Measurements from ENCODE around the gene NDUFS6.
"Not testable (repeated sequence)": the region's sequence is repeated elsewhere in the genome, so short reads cannot be mapped to it uniquely, and the experiment has no call there.

NDUFS6 gene

DNA sequence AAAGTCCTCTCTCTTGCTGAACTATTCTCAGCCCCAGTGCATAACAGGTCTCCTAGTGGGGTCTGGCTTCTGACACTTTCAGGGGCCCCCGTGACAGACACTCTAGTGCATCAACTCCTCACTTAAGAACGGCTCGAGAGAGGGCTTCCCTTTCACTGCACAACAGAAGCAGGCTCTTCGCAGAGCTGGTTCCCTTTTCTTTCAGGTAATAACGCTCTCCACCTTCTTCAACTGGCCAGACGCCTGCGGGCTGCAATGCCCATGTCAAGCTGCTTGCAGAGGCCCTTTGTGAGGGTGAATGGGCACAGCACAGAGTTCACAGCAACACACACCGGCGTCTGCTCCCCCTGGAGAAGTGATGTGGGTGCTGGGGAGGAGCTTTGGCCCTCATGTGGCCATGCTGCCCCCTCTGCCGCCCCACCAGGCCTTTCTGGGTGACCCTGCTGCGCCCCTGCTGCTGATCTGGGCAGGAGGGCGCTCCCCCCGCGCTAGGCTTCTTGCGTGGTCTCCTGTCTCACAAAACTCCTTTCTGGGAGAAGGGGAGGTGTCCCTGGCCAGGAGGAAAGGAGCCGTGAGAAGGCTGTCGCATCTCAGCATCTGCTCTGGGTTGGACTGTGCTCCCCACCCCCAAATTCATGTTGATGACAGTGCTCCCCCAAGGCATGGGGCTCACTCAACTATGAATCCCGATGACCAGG is 4.0 kb upstream of the NDUFS6 start:
- CTCF ChIA-PET: interaction anchor here (1.4 to 2.0 kb wide), 2 partner anchors 24 to 33 kb away, joined by 4 to 6 read pairs; no protein-coding TSS in a partner anchor
- DNase-seq (ENCODE audit: low read depth, low spot score): no peak
- H3K4me3 ChIP-seq (ENCODE audit: low read depth, low read length): no peak overlapping the region
- TF ChIP-seq, protein P1, sequence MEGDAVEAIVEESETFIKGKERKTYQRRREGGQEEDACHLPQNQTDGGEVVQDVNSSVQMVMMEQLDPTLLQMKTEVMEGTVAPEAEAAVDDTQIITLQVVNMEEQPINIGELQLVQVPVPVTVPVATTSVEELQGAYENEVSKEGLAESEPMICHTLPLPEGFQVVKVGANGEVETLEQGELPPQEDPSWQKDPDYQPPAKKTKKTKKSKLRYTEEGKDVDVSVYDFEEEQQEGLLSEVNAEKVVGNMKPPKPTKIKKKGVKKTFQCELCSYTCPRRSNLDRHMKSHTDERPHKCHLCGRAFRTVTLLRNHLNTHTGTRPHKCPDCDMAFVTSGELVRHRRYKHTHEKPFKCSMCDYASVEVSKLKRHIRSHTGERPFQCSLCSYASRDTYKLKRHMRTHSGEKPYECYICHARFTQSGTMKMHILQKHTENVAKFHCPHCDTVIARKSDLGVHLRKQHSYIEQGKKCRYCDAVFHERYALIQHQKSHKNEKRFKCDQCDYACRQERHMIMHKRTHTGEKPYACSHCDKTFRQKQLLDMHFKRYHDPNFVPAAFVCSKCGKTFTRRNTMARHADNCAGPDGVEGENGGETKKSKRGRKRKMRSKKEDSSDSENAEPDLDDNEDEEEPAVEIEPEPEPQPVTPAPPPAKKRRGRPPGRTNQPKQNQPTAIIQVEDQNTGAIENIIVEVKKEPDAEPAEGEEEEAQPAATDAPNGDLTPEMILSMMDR (IDR thresholded peaks at IDR 0.05; ENCODE audit: insufficient read depth, low read length, missing control alignments): no peak
- POLR2A ChIA-PET: no interaction called here

DNA sequence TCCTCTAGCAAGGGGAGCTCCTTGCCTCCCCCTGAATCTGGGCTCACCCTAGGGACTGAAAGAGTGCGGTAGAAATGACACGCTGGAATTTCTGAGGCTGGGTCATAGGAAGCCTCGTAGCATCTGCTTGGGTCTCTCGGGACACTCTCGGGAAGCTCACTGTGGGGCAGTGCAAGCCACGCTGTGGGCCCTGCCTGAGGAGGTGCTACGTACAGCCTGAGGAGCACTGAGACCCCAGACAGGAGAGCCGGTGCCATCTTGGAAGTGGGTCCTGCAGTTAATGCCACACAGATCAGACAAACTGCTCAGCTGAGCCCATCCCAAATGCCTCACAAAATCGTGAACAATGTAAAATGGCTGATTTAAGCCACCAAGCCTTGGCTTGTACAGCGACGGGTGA is 3.4 kb upstream of the NDUFS6 start:
- no peak overlapping the region for H3K4me3 ChIP-seq (ENCODE audit: low read depth, low read length)
- TF ChIP-seq, protein P1 (IDR thresholded peaks at IDR 0.05; ENCODE audit: insufficient read depth, low read length, missing control alignments): no peak
- DNase-seq (ENCODE audit: low read depth, low spot score): no peak
- ChIA-PET CTCF (interaction anchor here (1.4 to 2.0 kb wide), 2 partner anchors 25 to 34 kb away, joined by 4 to 6 read pairs; no protein-coding TSS in a partner anchor), POLR2A (no interaction called here)

DNA sequence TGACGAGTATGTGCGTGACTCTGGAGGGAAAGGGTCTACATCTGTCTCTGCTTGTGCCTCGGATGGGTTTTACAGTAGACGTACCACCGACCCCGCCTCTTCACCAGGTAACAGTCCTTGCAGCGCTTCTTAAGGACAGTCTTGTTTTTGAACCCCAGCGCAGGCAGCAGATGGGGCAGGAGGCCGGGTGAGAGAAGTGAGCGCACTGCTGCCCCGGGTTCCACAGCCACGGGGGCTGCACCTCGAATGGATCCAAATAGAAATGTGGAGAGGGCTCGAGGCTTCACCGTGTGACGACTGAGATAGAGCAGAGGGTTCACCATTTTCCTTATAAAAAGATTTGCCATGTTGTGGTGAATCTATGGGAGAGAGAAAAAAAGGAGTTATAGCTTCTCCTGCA is 2.6 kb upstream of the NDUFS6 start:
- CTCF ChIA-PET: interaction anchor here (2.0 to 2.1 kb wide), 2 partner anchors 26 to 35 kb away, joined by 6 to 7 read pairs; no protein-coding TSS in a partner anchor
- POLR2A ChIA-PET: interaction anchor here (0.8 to 1.0 kb wide), 2 partner anchors 8 to 951 kb away, joined by 4 read pairs; no protein-coding TSS in a partner anchor
- not testable (repeated sequence) for DNase-seq (ENCODE audit: low read depth, low spot score)
- H3K4me3 ChIP-seq (ENCODE audit: low read depth, low read length): peak overlapping the region; percentile 77

DNA sequence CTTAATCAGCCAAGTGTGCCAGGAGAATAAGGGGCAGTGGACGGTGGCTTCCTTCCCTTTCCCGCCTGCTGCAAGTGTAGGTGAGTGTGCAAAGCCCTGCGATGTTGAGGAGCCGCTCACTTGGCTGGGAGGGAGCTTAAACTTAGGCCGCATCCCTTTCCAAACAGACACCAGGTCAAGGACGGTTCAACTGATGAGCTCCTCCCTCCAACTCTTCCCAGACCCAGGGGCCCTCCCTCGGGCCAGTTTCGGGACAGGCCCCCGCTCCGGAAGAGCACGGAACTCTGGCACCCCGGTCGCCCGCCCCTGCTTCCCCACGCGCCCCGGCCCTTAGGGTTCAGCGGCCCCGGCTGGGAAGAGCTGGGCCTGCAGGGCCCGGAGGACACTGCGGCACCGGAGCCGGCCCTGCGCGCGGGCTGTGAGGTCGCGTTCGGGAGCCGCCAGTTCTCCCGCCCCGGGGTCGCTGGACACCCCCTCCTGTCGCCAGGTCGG is 2.1 kb upstream of the NDUFS6 start:
- POLR2A ChIA-PET: interaction anchor here (0.8 to 1.0 kb wide), 2 partner anchors 9 to 950 kb away, joined by 4 read pairs; no protein-coding TSS in a partner anchor

DNA sequence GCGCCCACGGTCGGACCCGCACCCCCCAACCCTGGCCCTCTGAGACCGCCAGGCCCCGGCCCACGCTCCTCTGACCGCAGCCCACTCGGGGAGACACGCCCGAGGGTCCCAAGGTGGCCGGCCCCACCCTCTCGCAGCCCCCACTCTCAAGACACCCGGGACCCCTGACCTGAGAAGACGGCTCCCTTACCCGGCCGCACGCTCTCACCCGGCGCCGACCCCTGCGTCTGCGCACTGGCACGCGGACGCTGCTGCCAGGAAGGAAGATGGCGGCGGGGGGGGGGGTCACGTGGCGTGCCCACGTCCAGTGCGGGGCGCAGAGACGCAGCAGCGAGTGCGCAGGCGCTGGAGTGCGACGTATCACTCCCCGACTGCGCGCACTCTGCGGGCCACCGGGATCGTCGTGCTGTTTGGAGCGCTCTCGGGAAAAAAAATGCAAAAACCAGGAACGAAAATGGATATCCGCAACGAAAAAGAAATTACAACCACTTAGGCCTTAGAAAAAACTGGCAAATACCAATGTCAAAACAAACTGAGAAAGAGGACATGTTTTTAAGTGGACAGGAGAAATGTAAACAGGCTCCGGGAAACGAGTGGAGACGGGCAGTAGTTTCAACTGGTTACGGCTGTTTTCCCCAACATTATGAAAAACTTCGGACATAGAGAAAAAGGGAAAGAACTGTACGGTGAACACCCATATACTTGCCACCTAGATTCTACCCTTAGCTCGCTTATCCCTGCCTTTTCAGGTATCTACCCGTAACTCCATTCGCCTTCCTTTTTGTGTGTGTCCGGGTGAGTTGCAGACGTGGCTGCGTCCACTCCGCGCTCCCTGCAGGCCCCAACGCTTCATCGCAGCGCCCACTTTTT is 1.4 kb upstream of the NDUFS6 start, which contains the start of gene MRPL36:
Gene MRPL36 (minus strand): TSS at position 236 of the 870 bp plus-strand sequence. CDS start 902 bp downstream, outside the sequence.
- no peak for DNase-seq (ENCODE audit: low read depth, low spot score)
- TF ChIP-seq, protein P1 (IDR thresholded peaks at IDR 0.05; ENCODE audit: insufficient read depth, low read length, missing control alignments): peak; percentile 10
- peak within 1 kb of the TSS; percentile 93 for H3K4me3 ChIP-seq (ENCODE audit: low read depth, low read length)
- ChIA-PET POLR2A (interaction anchor here (1.0 kb wide), 1 partner anchor 10 kb away, joined by 4 read pairs; no protein-coding TSS in a partner anchor), CTCF (interaction anchor here (1.0 to 2.1 kb wide), 5 partner anchors 10 to 36 kb away, joined by 3 to 7 read pairs (median 6); no protein-coding TSS in a partner anchor)

More for the DNA sequence above, 2.1 kb upstream of the NDUFS6 start:
- DNase-seq (ENCODE audit: low read depth, low spot score): no peak
- CTCF ChIA-PET: interaction anchor here (2.0 to 2.1 kb wide), 2 partner anchors 27 to 35 kb away, joined by 6 to 7 read pairs; no protein-coding TSS in a partner anchor
- TF ChIP-seq, protein P1 (IDR thresholded peaks at IDR 0.05; ENCODE audit: insufficient read depth, low read length, missing control alignments): no peak
- peak overlapping the region; percentile 77 for H3K4me3 ChIP-seq (ENCODE audit: low read depth, low read length)

DNA sequence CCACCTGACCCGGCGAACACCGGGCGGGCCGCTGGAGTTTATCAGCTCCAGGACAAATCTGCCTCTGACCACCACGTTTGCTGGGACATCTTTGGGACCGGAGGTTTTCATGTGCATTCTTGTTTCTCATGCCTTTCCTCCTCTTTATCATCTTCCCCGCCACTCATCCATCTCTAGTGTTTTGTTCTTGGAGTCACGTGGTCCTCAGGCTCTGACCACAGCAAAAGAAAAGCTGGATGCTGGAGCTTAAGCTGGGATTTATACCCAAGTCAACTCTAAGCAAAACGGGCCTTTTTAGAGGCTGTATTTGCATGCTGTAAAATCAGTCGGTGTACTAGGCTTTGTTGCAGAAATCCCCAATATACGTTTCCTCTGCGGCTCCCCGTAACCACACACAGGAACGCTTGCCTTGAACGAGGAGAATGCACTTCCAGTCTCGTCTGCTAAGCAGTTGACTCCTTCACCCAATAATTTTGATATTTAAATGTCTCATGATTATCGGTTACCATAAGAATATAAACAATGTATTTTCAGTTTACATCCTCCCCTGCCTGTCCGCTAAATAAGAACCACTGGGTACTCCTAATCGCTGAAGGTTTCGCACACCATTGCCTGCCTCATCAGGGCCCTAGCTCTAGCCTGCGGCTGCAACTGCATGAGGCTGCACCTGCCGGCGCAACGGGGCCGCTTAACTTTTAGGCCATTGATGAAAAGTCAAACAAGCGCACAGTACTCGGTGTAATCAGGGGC is 560 bp upstream of the NDUFS6 start:
- CTCF ChIA-PET: interaction anchor here (1.0 to 2.1 kb wide), 4 partner anchors 9 to 37 kb away, joined by 3 to 7 read pairs (median 5); no protein-coding TSS in a partner anchor
- TF ChIP-seq, protein P1 (IDR thresholded peaks at IDR 0.05; ENCODE audit: insufficient read depth, low read length, missing control alignments): no peak
- H3K4me3 ChIP-seq (ENCODE audit: low read depth, low read length): peak overlapping the region; percentile 93
- no peak for DNase-seq (ENCODE audit: low read depth, low spot score)
- POLR2A ChIA-PET: no interaction called here
